Thyroid gland (tissue), 4 donors: ENCODE data around the gene ACTG2. TPM values are rescaled to one million over a fixed set of nuclear protein-coding genes. Genes with fewer than 3 reads are reported as not detected.

Experiments used
- DNase-seq, 2 donors: peaks; one replicate each; pipeline ENCODE4 v3.0.0-alpha.2; 2019
- H3K27ac ChIP-seq, 3 donors: fragments of 200-600 bp; sonication (generic); 1 replicate in 2 of 3; 2 replicates in 1 of 3; pipeline ENCODE4 v1.5.1; 2016 to 2019; ENCODE audit warnings: mild to moderate bottlenecking in 1 of 3, moderate library complexity in 1 of 3
- H3K27me3 ChIP-seq: fragments of 200-600 bp; sonication (generic); one replicate; pipeline ENCODE4 v1.5.1; 2019
- H3K36me3 ChIP-seq, 2 donors: fragments of 200-600 bp; sonication (generic); one replicate each; pipeline ENCODE4 v1.5.1; 2016 to 2019
- H3K4me1 ChIP-seq, 2 donors: fragments of 200-600 bp; sonication (generic); one replicate each; pipeline ENCODE4 v1.5.1; 2017 to 2019
- H3K4me3 ChIP-seq, 3 donors: fragments of 200-600 bp; sonication (generic); replicated peaks in 1 of 3; 1 replicate in 2 of 3; 2 replicates in 1 of 3; pipeline ENCODE4 v1.5.1; 2016; ENCODE audit warnings: mild to moderate bottlenecking in 1 of 3
- H3K9me3 ChIP-seq: fragments of 200-600 bp; sonication (generic); one replicate; pipeline ENCODE4 v1.5.1; 2017
- POLR2A ChIP-seq, 2 donors: fragments of 450-650 bp; IDR thresholded peaks; one replicate each; pipeline ENCODE4 v1.6.1; 2017; ENCODE audit warnings: antibody characterized with exemption in 2 of 2, mild to moderate bottlenecking in 2 of 2, moderate library complexity in 1 of 2
- WGBS, 2 donors: methylation state at CpG; one replicate each; pipeline ENCODE4 v1.1.5; 2017; 5-methylcytosine and 5-hydroxymethylcytosine counted together
- intact Hi-C: fragments of 100-400 bp; cut with DNase I; formaldehyde crosslinking; loops from one replicate; pipeline ENCODE4 v1.15.1; 2023
- total RNA-seq, 4 donors: library from RNA; depleted of rRNA; stranded (reverse); fragments of >200 nt; gene quantifications; one replicate each; pipeline ENCODE4 v1.2.3, GENCODE V29; 2016
- TF ChIP-seq, protein P1 (sequence below), 6 experiments: fragments of 200-600 bp in 3 of 6; fragments of 450-650 bp in 3 of 6; sonication (generic) in 3 of 6; IDR thresholded peaks; one replicate each; pipeline ENCODE4 v1.5.1; 2016 to 2019; ENCODE audit warnings: antibody characterized with exemption in 6 of 6, mild to moderate bottlenecking in 2 of 6, inconsistent platforms in 1 of 6, moderate library complexity in 1 of 6

The ACTG2 gene
- total RNA-seq, 4 donors from 2014 or later = 1.5 to 24.4 (median 2.3) TPM

DNA sequence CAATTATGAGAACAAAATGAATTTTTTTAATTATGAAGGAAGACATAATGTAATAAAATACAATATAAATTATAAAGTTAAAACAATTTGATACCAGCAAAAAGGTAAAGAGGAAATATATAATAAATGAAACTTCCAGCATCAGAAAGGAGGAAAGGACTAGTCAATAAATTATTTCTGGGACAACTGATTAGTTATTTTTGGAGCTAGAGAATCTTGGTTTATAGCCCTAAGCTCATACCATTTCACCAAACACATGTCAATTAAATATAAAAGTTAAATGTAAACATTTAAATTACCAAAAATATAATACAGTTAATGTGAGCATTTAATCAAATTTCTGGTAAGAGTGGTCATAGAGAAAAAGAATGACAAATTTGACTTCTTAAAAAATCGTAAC lies 12.1 kb downstream of the ACTG2 start:
- Histone ChIP-seq H3K9me3 (no peaks in the 10 kb centered on the region), H3K27ac (no peak overlapping the region), H3K4me1 (peaks cover 10% of the 10 kb centered on the region in 2 donors), H3K27me3 (no peaks in the 10 kb centered on the region), H3K36me3 (no peaks in the 10 kb centered on the region), H3K4me3 (no peak overlapping the region)
- intact Hi-C loops = no loop called here
- no peak for DNase-seq
- 87 to 95% methylated on average over 1 of the region's 1 CpG for WGBS, 2 donors
- TF ChIP-seq, protein P1, sequence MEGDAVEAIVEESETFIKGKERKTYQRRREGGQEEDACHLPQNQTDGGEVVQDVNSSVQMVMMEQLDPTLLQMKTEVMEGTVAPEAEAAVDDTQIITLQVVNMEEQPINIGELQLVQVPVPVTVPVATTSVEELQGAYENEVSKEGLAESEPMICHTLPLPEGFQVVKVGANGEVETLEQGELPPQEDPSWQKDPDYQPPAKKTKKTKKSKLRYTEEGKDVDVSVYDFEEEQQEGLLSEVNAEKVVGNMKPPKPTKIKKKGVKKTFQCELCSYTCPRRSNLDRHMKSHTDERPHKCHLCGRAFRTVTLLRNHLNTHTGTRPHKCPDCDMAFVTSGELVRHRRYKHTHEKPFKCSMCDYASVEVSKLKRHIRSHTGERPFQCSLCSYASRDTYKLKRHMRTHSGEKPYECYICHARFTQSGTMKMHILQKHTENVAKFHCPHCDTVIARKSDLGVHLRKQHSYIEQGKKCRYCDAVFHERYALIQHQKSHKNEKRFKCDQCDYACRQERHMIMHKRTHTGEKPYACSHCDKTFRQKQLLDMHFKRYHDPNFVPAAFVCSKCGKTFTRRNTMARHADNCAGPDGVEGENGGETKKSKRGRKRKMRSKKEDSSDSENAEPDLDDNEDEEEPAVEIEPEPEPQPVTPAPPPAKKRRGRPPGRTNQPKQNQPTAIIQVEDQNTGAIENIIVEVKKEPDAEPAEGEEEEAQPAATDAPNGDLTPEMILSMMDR (IDR thresholded peaks at IDR 0.05) = no peak
- no peak for TF ChIP-seq POLR2A (IDR thresholded peaks at IDR 0.05)

DNA sequence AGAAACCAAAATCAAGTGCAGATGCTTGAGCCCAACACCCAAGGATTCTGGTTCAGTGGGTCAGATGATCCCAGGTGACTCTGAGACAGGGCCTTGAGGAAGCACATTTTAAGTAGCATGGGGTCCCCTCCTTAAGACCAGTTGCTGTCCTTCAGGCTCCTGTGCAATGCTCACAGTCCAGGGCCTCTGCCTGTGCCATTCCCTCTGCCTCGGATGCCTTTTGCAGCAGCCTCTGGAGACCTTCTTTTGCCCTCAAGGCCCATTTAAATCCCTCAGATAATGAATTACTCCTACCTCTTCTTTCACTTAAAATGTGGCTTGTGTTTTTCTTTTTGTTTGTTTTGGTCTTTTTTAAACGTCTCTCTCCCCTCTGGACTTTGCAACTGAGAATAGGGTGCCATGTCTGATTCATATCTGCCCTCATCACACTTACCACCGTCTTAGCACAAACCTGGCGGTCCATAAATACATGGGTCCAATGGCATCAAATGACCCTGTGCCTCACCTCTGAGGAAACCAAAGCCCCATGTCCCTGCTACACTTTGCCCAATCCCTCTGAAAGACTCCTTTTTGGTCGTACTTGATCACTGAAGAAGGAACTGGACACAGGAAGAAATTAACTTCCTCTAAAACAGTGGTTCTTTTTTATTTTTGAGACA lies 14.2 kb downstream of the ACTG2 start:
- Histone ChIP-seq H3K36me3 (no peaks in the 10 kb centered on the region), H3K9me3 (no peaks in the 10 kb centered on the region), H3K27me3 (no peaks in the 10 kb centered on the region), H3K4me1 (peaks cover 10% of the 10 kb centered on the region in 2 donors), H3K27ac (no peak overlapping the region), H3K4me3 (no peak overlapping the region)
- 77 to 79% methylated on average over 5 of the region's 5 CpGs for WGBS, 2 donors
- TF ChIP-seq, protein P1 (IDR thresholded peaks at IDR 0.05) = no peak
- no peak for TF ChIP-seq POLR2A (IDR thresholded peaks at IDR 0.05)
- intact Hi-C loops = no loop called here
- no peak for DNase-seq

DNA sequence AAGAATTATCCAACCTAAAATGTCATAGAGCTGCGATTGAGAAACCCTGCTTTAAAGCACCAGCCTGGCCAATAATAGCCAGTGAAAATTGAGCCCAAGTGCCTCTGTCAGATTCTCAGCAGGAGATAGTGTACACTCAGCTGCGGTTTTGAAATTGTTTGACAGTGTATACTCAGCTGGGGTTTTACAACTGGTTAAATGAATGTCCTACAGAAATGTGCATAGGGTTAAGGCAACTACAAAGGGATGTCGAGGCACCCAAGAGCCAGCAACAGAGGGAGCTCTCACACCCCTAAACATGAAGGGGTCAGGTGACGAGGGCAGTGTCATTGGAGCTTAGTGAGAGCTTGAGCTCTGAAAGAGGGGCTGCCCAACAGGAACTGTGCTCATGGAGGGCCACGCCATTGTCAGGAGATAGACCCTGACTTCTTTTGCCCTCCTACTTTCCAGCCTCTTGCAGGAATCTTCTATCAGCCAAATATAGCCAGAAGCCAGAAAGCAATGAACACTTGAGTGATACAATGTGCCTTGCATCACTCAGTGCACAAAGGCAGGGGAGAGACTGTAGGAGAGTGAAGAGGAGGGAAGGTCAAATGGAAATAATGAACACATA lies 15.1 kb downstream of the ACTG2 start:
- TF ChIP-seq, protein P1 (IDR thresholded peaks at IDR 0.05) = no peak
- no peak for TF ChIP-seq POLR2A (IDR thresholded peaks at IDR 0.05)
- peak overlapping the region in 1 of 3 donors; percentile 38 for H3K27ac ChIP-seq
- no peak overlapping the region for H3K4me3 ChIP-seq
- no peaks in the 10 kb centered on the region for H3K36me3 ChIP-seq
- H3K27me3 ChIP-seq = no peaks in the 10 kb centered on the region
- 62 to 71% methylated on average over 5 of the region's 5 CpGs for WGBS, 2 donors
- intact Hi-C loops = no loop called here
- H3K4me1 ChIP-seq = peaks cover 10% of the 10 kb centered on the region in 2 donors
- DNase-seq = peak; percentile 6 to 7
- no peaks in the 10 kb centered on the region for H3K9me3 ChIP-seq

DNA sequence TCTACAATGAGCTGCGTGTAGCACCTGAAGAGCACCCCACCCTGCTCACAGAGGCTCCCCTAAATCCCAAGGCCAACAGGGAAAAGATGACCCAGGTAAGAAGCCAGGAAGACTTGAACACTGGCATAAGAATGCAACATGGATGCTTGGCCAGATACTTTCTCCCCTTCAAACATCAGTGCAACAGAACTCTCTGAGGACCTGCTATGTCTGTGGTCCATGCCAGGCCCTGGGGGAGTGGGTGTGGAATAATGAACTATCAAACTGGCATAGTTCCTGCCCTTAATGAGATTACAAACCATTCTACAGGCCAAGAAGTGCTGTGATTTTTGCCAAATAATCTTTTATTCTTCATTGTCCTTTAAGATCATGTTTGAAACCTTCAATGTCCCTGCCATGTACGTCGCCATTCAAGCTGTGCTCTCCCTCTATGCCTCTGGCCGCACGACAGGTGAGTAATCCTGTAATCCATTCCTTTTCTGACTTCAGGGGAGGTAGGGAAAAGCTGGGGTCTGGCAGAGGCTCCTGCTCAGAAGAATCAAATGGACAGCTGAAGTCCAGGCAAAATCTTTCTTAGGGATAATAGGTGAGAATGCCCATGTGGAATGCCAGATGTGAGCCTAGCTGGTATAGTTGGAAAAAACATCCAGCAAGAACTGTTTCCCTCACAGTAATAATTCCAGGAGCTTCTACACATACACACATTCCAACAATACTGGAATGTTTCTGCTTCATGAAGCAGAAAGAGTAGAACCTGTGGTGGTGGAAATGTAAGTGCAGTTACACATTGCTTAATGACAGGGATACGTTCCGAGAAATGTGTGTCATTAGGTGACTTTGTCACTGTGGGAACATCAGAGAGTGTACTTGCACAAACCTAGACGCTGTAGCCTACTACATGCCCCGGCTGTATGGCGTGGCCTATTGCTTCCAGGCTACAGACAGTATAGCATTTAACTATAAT lies 16.2 kb downstream of the ACTG2 start:
- Histone ChIP-seq H3K36me3 (no peaks in the 10 kb centered on the region), H3K9me3 (no peaks in the 10 kb centered on the region), H3K27me3 (no peaks in the 10 kb centered on the region), H3K4me3 (no peak overlapping the region), H3K27ac (peak overlapping the region in 2 of 3 donors; percentile 18 to 38), H3K4me1 (peaks cover 10% of the 10 kb centered on the region in 2 donors)
- 62 to 66% methylated on average over 10 of the region's 10 CpGs for WGBS, 2 donors
- TF ChIP-seq, protein P1 (IDR thresholded peaks at IDR 0.05) = no peak
- TF ChIP-seq POLR2A (IDR thresholded peaks at IDR 0.05) = no peak
- intact Hi-C loops = no loop called here
- no peak for DNase-seq
